Renal cortical epithelial cell (primary cell): ENCODE results near the gene UCK2. TPM values are rescaled to one million over a fixed set of nuclear protein-coding genes. Genes with fewer than 3 reads are reported as not detected.

Experiments used
- DNase-seq: peaks from one replicate; pipeline ENCODE4 v3.0.0-alpha.2; 2011; ENCODE audit warnings: low read depth
- total RNA-seq: library from RNA; depleted of rRNA; stranded (reverse); fragments of >200 nt; gene quantifications from 2 replicates; pipeline ENCODE4 v1.2.3, GENCODE V29; 2014

Gene UCK2
- total RNA-seq, 1 donor from 2014 or later, result 62.4 TPM

DNA sequence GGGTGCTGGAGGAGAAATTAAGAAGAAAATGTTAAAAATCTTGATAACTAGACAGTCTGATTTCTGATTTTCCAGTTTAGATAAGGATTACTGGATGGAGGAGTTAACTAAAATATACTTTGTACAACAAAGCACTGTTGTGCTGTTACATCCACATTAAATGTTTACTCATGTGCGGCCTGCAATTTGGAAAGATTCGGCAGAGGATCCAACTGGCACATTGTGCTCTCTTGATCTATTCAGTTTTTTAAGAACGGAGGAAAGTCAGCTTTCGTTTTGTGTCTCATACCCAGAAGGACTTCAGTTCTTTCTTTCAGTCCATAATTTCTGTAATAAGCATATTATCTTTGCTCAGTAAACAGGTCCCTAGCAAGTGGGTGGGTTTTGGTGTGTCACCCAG lies 52.5 kb downstream of the UCK2 start:
- DNase-seq, result no peak

DNA sequence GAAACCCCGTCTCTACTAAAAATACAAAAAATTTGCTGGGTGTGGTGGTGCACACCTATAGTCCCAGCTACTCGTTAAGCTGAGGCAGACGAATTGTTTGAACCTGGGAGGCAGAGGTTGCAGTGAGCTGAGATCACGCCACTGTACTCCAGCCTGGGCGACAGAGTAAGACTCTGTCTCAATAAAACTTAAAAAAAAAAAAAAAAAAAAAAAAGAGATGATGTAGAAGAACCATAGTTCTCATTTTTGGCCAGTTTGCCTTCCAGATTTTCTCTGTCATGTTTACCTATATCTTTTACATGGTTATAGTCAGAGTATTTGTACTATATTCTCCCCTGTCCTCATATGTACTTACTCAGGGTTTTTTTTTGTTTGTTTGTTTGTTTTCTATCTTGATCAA lies 53.6 kb downstream of the UCK2 start:
- DNase-seq, result no peak

DNA sequence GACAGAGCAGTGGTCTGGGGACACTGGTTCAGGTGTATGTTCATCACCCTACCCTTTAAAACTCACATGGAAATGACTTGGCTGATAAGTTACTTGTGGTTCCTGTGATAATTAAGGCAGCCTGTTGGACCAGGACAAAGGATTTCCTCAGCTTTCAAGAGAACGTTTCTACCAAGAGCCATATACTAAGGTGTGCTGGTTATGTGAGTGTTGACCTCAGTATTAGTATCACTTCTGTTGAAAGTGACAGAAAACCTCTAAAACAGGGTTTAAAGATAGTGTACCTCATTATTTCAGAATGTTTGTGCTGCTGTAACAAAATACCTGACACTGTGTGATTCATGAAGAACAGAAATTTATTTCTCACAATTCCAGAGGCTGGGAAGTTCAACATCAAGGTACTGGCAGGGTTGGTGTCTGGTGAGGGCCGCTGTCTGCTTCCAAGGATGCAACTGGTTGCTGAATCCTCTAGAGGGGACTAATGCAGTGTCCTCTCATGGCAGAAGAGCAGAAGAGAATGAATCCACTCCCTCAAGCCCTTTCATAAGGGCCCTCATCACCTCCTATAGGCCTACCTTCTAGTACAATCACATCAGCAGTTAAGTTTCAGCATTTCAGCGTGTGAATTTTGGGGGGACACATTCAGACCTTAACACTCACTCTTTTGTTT lies 54.9 kb downstream of the UCK2 start:
- DNase-seq, result no peak

DNA sequence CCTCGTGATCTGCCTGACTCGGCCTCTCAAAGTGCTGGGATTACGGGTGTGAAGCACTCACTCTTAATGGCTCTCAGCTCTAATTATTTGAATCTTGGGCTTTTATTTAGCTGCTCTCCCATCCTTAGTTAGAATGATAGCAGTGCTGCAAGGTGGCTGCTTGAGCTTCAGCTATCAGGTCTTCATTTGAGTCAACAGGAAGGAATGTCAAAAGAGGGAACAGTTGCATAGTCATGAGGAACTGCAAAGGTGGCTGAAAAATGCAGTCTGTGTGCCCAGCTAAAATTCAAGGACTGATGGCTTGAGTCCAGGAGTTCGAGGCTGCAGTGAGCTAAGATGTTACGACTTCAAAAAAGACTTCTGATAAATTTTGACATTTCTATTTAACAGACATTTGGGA lies 55.6 kb downstream of the UCK2 start:
- DNase-seq, result peak; percentile 53

DNA sequence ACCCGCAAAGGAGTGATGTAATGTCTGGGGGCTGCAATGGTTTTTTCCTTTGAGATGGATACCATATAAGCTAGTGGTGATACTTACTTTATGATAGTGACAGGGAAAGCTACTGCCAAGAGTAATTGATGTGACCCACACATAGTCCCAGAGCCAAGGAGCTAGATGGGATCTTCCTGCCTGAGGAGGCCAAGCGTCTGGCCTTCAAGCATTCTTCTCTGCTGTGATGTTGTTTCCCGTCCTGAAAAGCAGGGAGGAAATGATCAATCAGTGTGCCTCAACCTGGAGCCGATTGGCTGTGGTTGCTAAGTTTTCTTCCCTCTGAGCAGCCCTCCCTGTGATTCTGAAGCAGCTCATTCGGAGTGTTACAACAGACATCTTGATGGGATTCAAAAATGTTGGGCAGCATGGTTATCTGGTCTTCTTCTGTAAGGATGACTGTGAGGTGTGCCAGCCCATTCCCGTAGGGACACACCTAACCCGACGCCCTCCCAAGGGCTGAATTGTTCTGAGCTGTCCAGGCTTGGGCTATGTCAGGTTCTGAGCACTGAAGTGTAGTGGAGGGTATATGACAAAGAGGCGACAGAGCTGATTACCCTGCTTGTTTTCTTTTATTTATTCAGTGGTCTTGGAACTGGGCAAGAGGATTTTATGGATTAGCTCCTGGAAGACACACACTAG lies 56.7 kb downstream of the UCK2 start:
- no peak for DNase-seq

DNA sequence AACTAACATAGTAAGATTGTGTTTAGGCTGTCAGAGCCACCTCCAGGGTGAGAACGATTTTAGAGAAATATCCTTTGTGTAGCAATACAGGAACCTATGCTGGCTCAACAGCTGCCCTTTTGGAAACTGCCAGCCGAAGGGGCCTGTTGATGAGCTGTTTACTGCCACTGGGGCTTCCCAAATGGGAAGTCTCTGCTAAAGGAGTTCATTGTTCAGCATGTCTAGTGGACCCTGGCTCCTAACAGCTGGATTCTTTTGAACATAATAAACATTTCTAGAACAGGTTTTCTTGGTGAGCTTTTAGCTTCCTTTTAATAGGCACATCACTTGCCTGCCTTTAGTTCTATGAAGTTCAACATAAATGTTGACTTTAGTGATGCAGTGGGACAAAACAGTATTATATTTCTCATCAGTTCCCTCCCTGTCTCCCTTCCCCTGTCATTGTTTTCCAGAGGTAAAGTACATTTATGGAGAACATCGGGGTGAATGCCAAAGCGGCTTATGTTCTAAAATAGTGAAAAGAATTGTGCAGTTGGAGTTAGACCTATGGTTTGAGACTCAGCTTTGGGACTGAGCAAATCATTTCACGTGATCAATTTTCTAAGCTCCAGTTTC lies 57.4 kb downstream of the UCK2 start:
- DNase-seq, result no peak

DNA sequence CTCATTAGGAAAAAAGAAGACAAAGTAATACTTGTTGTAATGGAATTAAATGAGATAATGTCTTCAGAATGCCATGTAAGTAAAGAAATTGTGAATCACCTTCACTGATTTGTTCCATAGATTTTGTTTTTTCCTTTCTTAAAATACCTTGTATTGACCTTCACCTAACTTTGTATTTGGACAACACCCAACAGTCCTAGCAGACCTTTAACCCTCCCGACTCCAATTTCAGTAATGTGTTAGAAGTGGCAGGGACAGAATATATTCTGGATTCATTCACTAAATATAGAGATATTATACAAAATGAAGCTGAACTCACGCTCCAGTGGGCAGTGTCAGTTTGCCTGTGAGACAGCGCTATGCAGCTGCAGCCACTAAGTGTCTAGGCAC lies 57.9 kb downstream of the UCK2 start:
- DNase-seq, result no peak

DNA sequence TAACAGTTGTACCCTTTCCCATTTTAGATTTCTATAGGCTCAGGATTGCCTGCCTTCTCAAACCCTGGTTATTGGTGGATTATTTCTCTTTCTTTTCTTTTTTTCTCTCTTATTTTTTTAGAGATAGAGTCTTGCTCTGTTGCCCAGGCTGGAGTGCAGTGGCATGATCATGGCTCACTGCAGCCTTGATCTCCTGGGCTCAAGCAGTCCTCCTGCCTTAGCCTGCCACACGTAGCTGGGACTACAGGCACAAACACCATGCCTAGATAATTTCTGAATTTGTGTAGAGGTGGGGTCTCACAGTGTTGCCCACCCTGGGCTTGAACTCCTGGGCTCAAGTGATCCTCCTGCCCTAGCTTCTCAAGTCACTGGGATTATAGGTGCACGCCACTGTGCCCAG lies 58.8 kb downstream of the UCK2 start:
- DNase-seq, result no peak

DNA sequence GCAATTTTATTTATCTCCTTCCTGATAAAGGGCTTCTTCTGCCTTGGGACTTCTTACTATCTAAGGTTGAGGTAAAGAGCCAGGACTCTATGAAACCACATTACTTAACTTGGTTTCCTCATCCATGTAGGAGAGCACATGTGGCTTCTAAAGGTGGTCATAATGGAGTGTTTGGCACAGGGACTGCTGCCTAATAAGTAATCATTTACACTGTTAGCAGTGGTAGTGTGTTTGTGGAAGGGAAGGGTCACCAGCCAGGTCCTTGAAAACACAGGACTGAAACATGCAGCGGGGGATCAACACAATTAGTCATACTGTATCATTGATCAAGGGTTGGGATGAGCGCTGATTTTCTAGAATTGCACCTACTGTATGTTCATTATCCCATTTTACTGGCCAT lies 59.6 kb downstream of the UCK2 start:
- peak; percentile 87 for DNase-seq

DNA sequence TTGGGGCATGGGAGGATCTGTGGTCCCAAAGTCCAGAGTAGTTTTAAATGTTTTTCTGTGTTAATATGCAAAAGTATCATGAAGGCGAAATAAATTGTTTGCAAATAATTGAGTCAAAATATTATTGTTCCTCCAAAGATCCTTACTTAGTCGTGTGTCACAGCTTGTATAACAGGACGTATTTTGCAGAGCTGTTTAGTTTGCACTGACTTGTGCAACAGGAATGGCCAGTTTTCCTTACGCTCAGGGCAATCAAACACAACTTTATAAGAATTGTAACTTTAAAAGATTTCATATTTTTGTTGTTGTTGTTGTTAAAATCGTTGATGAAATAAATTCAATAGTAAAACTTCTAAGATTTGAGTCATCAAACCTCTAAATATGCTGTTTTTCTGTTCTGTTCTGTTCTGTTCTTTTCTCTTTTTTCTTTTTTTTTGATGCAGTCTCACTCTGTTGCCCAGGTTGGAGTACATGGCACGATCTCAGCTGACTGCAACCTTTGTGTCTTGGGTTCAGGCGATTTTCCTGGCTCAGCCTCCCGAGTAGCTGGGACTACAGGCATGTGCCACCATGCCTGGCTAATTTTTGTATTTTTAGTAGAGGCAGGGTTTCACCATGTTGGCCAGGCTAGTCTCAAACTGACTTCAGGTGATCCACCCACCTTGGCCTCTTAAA lies 60.6 kb downstream of the UCK2 start:
- DNase-seq, result no peak

DNA sequence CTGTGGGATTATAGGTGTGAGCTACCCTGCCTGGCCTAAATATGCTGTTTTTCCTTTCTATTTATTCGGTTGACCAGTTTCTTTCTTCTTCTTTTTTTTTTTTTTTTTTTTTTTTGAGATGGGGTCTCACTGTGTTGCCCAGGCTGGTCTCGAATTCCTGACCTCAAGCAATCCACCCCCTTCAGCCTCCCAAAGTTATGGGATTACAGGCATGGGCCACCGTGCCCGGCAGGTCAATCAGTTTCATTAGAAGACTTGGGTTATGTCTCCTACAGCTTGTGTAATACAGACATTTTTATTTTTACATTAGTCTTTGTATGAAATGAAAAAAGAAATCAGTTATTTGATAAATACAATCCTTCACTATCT lies 61.1 kb downstream of the UCK2 start:
- DNase-seq, result no peak

DNA sequence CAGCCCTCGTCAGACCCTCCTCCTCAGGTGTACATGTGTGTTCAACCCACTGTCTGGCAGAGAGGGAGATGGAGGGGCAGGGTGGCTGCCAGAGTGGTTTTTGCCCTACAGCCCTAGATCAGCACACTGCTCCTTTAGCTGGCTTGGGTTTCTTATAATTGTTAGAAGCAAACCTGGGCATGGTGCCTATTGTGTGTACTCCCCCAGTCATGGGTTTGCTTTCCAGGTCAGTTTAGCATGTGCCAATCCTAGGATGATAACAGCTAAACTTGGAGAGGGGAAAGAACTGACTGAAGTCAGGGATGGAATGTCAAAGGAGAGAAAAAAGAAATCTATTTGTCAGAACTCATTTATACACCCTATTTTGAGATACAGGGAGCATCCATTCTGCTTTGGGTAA lies 63.3 kb downstream of the UCK2 start:
- no peak for DNase-seq

DNA sequence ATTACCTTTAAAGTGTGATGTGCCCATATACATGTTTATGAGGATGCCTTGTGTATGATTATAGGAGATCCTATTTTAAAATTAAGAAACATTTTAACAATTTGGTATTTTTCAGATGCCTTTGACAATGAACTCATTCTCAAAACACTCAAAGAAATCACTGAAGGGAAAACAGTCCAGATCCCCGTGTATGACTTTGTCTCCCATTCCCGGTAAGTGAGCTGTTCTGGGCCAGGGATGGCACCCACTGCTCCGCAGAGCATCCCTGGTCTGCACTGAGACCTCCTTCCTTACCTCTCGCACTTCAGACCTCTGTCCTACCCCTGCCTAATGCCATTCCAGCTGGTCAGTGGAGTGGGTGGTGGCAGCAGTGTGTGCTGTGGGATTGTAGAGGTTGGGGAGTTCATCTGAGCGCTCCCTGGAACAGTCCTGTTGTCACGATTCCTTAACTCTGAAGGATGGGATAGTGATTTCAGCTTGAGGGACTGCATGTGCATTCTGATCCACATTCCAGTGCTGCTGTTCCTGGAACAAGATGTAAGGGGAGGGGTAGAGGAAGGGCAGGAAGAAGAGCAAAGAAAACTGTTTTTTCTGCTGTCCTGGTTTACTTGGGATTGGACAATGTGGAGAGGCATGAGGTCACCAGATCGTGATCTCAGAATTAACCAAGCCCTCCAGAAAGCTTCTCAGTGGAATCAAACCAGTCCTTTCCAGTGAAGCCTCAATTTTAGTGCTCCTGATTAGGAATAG lies 63.9 kb downstream of the UCK2 start:
- DNase-seq, result no peak

DNA sequence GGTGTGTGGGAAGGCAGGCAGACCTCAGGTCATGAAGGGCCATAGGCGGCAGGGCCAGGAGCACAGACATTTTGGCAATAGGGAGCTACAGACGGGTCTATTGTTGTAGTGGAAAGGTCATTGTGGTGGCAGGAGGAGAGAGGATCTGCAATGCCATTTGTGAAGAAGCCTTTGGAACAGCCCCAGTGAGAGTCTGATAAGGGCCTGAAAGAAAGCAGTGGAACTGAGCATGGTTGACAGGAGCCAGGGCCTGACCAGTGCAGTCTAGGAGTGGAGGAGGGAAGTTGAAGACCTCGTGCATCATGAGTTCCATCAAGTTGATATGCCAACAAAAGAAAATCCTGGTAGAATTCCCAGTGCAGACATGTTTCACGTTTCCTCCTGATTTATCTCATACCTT lies 65.5 kb downstream of the UCK2 start:
- no peak for DNase-seq

DNA sequence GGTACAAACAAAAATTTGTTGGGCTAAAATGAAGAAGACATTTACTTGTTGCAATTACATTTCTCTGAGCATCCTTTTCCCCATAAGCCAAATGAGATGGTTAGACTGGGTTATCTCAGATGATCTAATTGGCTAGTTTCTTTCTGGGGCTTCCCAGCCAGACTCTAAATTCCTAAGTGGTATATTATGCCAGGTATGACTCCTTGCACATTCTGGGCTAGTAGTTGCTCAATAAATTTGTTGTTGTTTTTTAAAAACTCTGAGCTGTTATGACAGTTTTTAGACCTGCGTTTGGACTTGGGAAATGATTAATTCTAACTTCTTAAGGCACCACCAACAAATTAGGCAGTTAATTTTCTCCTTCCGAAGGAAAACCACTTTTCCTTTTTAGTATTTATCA lies 66.1 kb downstream of the UCK2 start:
- DNase-seq, result no peak

DNA sequence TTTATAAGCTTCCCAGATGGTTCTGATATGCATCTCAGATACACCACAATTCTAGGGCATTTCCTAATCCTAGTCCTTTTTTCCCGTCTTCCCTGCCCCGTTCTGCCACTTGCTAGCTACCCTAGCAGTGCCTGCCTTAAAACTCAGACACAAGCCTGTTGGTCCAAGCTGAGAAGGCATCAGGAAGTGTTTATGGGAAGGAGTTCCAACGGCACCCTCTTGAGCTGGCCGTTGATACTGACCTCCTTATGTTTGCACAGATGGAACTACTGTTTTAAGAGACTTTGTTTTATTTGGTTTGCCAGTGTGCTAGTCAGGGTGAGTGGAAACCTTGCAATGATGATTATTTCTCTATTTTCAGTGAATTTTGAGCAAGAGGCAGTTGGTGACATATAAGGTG lies 67.2 kb downstream of the UCK2 start:
- DNase-seq, result no peak

DNA sequence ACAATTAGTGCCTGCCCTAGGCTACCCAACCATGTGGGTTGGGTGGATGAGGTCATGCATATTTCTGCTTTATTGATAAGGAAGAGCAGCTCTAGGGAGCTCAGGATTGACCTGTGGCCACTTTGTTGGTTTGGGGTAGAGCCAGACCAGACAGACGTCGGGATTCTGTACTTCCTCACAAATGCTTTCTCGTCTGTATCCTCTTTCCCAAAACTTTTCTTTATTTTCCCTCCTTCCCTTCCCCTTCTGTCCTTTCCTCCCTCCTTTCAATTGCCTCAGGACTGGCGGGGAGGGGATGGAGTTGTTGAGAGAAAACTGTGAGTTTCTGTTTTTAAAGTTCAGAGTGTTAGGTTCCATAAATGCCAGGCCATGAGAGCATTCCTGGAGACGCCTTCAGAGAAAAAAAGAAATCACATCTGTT lies 68.0 kb downstream of the UCK2 start:
- no peak for DNase-seq

DNA sequence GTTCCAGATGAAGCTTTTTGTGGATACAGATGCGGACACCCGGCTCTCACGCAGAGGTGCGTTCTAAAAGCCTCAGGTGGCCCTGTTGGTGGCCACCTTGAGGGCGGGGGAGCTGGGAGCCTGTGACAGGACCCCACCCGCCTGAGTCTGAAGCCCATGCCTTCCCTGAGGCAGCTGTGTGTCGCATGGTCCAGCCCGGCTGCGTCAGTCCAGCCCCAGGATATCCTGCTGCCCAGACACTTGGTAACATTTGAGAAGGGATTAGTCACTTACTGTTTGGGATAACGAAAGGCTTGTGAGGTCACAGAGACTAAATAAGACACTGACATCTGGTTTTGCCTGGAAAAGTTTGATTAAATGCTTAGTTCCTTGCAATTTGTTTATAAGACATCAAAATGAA lies 68.9 kb downstream of the UCK2 start:
- DNase-seq, result peak; percentile 52

DNA sequence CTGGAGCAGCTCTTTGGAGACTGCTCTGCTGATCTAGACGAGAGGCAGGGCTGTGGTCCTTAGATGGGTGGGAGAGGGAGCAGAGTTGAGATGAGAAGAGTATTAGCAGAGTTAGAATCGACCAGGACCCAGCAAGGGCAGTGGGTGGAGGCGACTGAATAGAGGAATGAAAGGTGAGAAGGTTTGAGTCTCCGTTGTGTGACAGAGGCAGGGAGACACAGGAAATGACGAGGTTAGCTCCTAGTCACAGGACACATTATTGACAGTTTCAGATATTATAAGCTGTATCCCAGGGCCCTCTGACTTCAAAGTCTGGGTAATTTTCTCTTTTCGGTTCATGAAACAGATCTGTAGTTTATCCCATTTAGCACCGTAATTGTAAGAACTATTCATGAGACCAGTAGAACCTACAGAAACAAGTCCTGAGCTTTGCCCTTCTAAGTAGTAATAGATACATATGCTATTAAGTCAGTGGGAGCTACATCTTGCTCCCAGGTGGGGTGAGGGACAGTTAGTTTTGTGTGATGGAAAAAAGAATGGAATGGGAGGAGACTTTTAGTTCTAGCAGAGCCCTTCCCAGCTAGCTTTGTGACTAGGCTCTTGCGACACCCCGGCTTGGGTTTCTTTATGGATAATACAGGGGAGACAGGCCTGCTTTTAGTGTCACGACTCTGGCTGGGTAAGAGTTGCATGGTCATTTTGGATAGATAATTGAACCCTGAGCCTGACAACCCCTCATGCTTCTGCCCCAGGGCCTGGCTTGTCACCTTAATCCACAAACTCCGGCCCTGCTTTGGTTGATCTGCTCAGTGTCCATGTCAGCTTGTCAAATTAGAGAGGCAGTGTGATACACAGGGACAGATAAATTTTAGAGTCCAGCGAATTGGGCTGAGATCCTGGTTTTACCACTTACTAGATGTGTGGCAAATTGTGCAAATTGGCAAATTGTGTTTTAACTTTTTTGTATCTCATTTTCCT lies 70.2 kb downstream of the UCK2 start:
- DNase-seq, result no peak

DNA sequence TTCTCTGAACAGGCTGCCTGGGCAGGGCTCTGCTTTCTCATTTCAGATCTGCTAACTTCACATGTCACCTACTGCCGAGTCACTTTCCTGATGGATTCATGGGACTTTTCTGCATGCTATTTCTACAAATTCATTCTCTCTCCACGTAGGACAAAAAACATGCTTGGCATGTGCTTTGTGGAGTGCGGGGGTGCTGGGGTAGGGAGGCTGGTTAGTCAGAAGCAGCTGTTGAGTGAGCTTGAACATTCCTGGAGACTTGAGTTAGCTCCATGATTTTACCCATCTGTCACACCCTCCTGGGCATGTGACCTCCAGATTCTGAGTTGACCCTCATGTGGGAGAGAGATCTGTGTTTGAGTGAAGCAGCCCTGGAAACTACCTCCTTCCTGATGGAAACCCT lies 71.4 kb downstream of the UCK2 start:
- DNase-seq, result peak; percentile 97

DNA sequence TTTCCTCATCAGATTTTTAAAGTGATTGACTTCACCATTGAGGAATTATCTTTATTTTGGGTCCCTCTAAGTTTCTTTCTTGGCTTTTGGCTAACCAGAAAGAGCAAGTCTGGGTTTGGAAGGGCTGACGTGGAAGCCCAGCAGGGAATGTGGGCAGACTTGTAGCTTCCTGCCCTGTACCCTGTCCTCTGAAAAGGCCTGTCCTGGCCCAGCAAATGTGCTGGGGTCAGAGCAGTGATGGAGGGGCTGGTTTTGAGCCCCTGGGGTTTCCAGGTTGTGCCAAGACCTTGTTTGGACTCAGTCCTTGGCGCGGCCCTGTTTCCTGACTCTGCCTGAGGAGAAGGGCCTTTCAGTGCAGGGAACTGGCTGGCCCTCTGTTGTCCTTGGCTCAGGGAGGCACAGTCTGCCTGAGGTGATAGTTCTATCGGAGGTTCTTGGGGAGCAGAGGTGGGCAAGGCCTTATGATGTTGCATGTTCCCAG lies 72.1 kb downstream of the UCK2 start:
- no peak for DNase-seq
